ENCODE results near the gene GOT1. TPM values are rescaled to one million over a fixed set of nuclear protein-coding genes. Genes with fewer than 3 reads are reported as not detected.

GOT1 gene
- total and polyA plus RNA-seq, 10 of the 15 experiments (the other 5 are each of a cell fraction or from before 2014, with no cell fraction given): 32.5 to 67.5 (median 50.3) TPM

- TF ChIP-seq CBX3 (IDR thresholded peaks at IDR 0.05; ENCODE audit: borderline replicate concordance, low read depth): no peak
Measured at GRCh38 chr10:99442394-99442793, 12.0 kb upstream of the GOT1 start (continued).

GRCh38 chr10:99438890-99439289, 8.5 kb upstream of the GOT1 start:
- TF ChIP-seq ZNF24 (IDR thresholded peaks at IDR 0.05) (no peak), E2F8 (IDR thresholded peaks at IDR 0.05; ENCODE audit: low read depth, partially characterized antibody) (no peak), REST (IDR thresholded peaks at IDR 0.05; ENCODE audit: low read depth, low read length) (no peak), TAF1 (IDR thresholded peaks at IDR 0.05; ENCODE audit: borderline replicate concordance, low read depth, low read length) (no peak), SUPT20H (IDR thresholded peaks at IDR 0.05; ENCODE audit: borderline replicate concordance, control insufficient read depth, low read depth, low read length) (no peak), BCL3 (IDR thresholded peaks at IDR 0.05; ENCODE audit: borderline replicate concordance, insufficient read depth, low read depth, low read length, poor library complexity, severe bottlenecking) (no peak), ZNF207 (IDR thresholded peaks at IDR 0.05; ENCODE audit: borderline replicate concordance) (no peak)
- RAD21 ChIA-PET (ENCODE audit: unreplicated experiment): interaction anchor here (5.9 kb wide), 1 partner anchor 175 kb away, joined by 70 read pairs; no protein-coding TSS in a partner anchor
- SMC1A ChIA-PET (ENCODE audit: uncharacterized antibody, unreplicated experiment): interaction anchor here (1.3 to 1.9 kb wide), 2 partner anchors 9 to 10 kb away, joined by 4 to 5 read pairs; partner anchors contain the start of gene GOT1
- Histone ChIP-seq H2AFZ (ENCODE audit: control insufficient read depth, low read depth, low read length) (no peak overlapping the region), H3K27me3 (replicated peaks in 1 of 2; ENCODE audit: control insufficient read depth in 2 of 2, insufficient read depth in 2 of 2, low read length in 1 of 2) (no peaks in the 10 kb centered on the region), H3K4me2 (ENCODE audit: control insufficient read depth, insufficient read depth) (no peak overlapping the region), H3K27ac (ENCODE audit: control insufficient read depth, insufficient read depth) (no peak overlapping the region), H3K4me3 (no peak overlapping the region), H3K79me2 (ENCODE audit: control insufficient read depth, insufficient read depth, low read length) (no peaks in the 10 kb centered on the region), H4K20me1 (ENCODE audit: control insufficient read depth, insufficient read depth) (no peaks in the 10 kb centered on the region), H3K4me1 (ENCODE audit: control insufficient read depth, insufficient read depth, low read length) (no peaks in the 10 kb centered on the region), H3K36me3 (ENCODE audit: control insufficient read depth in 2 of 2, insufficient read depth in 2 of 2, low read length in 1 of 2) (no peaks in the 10 kb centered on the region), H3K9me3 (replicated peaks; ENCODE audit: control insufficient read depth, insufficient read depth, low read length) (no peaks in the 10 kb centered on the region), H3K9ac (ENCODE audit: control insufficient read depth, insufficient read depth, low read length) (no peak overlapping the region)
- WGBS (ENCODE audit: insufficient coverage, insufficient replicate concordance, low lambda C conversion rate, missing lambda C conversion rate): 98% methylated on average over 2 of the region's 2 CpGs
- POLR2A ChIA-PET: no interaction called here
- ATAC-seq: no peak
- intact Hi-C loops (cut with micrococcal nuclease; ENCODE audit: unreplicated experiment) (no loop called here), in situ Hi-C loops (cut with MboI) (no loop called here)
- no TSS peak for BruUV-seq (replicated peaks)
- DNase-seq (ENCODE audit: low read depth, low spot score): no peak
- no peak for FAIRE-seq
- CTCF ChIA-PET: interaction anchor here (0.6 to 10.1 kb wide), 4 partner anchors 9 to 174 kb away, joined by 3 to 233 read pairs (median 11); partner anchors contain the start of gene GOT1

Measured in GM12878 (cell line).